IMR-90 (cell line): ENCODE measurements around the gene RPL19. TPM values are rescaled to one million over a fixed set of nuclear protein-coding genes. Genes with fewer than 3 reads are reported as not detected.

ENCODE experiments used
- ATAC-seq: fragments of 200-7000 bp; cut with Tn5 transposase; 2 replicates; pipeline ENCODE4 v1.9.1; 2020; ENCODE audit warnings: low read depth, mild to moderate bottlenecking, moderate library complexity
- BruUV-seq: library from RNA; stranded (reverse); fragments of 400-500 nt; replicated peaks from 2 replicates; lab custom pipeline; 2021; lab: Mats Ljungman, UMichigan
- CTCF ChIA-PET: fragments of 300-600 bp; formaldehyde crosslinking; extraction: SDS; loops from one replicate; lab custom pipeline; 2021; ENCODE audit warnings: antibody characterized with exemption; lab: Yijun Ruan, JAX
- POLR2A ChIA-PET: fragments of 300-600 bp; sonication (Branson Sonifier 250); formaldehyde crosslinking; loops from one replicate; lab custom pipeline; 2022; ENCODE audit warnings: antibody characterized with exemption; ENCODE audit not compliant: unreplicated experiment; lab: Charles Lee
- DNase-seq: peaks from one replicate; pipeline ENCODE4 v3.0.0; 2013
- H2AFZ ChIP-seq: replicated peaks from 2 replicates; pipeline ENCODE3; 2013; ENCODE audit warnings: low read length, mild to moderate bottlenecking; ENCODE audit not compliant: poor library complexity
- H2AK5ac ChIP-seq: 2 replicates; pipeline ENCODE4 v1.6.1; 2013; ENCODE audit warnings: low read depth, low read length, inconsistent platforms
- H2AK9ac ChIP-seq: replicated peaks from 2 replicates; pipeline ENCODE3; 2013; ENCODE audit warnings: mild to moderate bottlenecking, low read depth, low read length, moderate library complexity; ENCODE audit not compliant: poor library complexity
- H2BK120ac ChIP-seq: 2 replicates; pipeline ENCODE4 v1.6.1; 2013; ENCODE audit warnings: low read depth, low read length, inconsistent platforms
- H2BK15ac ChIP-seq: 3 replicates; pipeline ENCODE4 v1.6.1; 2013; ENCODE audit warnings: low read depth, low read length, inconsistent platforms
- H2BK20ac ChIP-seq: 2 replicates; pipeline ENCODE4 v1.6.1; 2013; ENCODE audit warnings: low read depth, mild to moderate bottlenecking, inconsistent platforms, low read length, moderate library complexity
- H2BK5ac ChIP-seq: 2 replicates; pipeline ENCODE4 v1.6.1; 2013; ENCODE audit warnings: mild to moderate bottlenecking, low read depth, low read length, inconsistent platforms; ENCODE audit not compliant: poor library complexity, severe bottlenecking
- H3K14ac ChIP-seq: replicated peaks from 2 replicates; pipeline ENCODE4 v1.6.1; 2013; ENCODE audit warnings: low read depth, low read length, inconsistent platforms
- H3K18ac ChIP-seq: 2 replicates; pipeline ENCODE4 v1.6.1; 2013; ENCODE audit warnings: low read depth, low read length, control low read depth
- H3K23ac ChIP-seq: 2 replicates; pipeline ENCODE4 v1.6.1; 2013; ENCODE audit warnings: low read depth, low read length, inconsistent platforms
- H3K27ac ChIP-seq: 2 replicates; pipeline ENCODE4 v1.5.1; 2013; ENCODE audit warnings: mild to moderate bottlenecking, control low read depth, low read length; ENCODE audit not compliant: insufficient read depth
- H3K27me3 ChIP-seq: 2 replicates; pipeline ENCODE4 v1.6.1; 2013; ENCODE audit warnings: low read length; ENCODE audit not compliant: control insufficient read depth, insufficient read depth
- H3K36me3 ChIP-seq: 2 replicates; pipeline ENCODE4 v1.6.1; 2013; ENCODE audit warnings: low read length, mixed read lengths; ENCODE audit not compliant: control insufficient read depth, insufficient read depth
- H3K4ac ChIP-seq: 2 replicates; pipeline ENCODE4 v1.6.1; 2013; ENCODE audit warnings: low read depth, low read length, inconsistent platforms
- H3K4me1 ChIP-seq: 2 replicates; pipeline ENCODE4 v1.6.1; 2013; ENCODE audit warnings: low read length, mixed read lengths; ENCODE audit not compliant: control insufficient read depth, insufficient read depth
- H3K4me2 ChIP-seq: 2 replicates; pipeline ENCODE4 v1.6.1; 2013; ENCODE audit warnings: low read depth, mild to moderate bottlenecking, control low read depth, low read length, moderate library complexity
- H3K4me3 ChIP-seq: 2 replicates; pipeline ENCODE4 v1.5.1; 2013; ENCODE audit warnings: low read depth, mild to moderate bottlenecking, control low read depth, low read length, moderate library complexity; ENCODE audit not compliant: insufficient read depth
- H3K56ac ChIP-seq: 2 replicates; pipeline ENCODE4 v1.6.1; 2013; ENCODE audit warnings: low read length, inconsistent platforms; ENCODE audit not compliant: insufficient read depth; ENCODE audit errors: extremely low read depth
- H3K79me1 ChIP-seq, 2 experiments: 2 replicates each; pipeline ENCODE4 v1.6.1; 2013; ENCODE audit warnings: low read length in 2 of 2, inconsistent platforms in 1 of 2, low read depth in 1 of 2
- H3K9ac ChIP-seq: 2 replicates; pipeline ENCODE4 v1.6.1; 2013; ENCODE audit warnings: low read depth, low read length, control low read depth
- H3K9me1 ChIP-seq: 2 replicates; pipeline ENCODE4 v1.6.1; 2013; ENCODE audit warnings: low read length, inconsistent platforms; ENCODE audit not compliant: insufficient read depth
- H3K9me3 ChIP-seq: 2 replicates; pipeline ENCODE4 v1.6.1; 2013; ENCODE audit warnings: low read length; ENCODE audit not compliant: control insufficient read depth, insufficient read depth
- H4K20me1 ChIP-seq: 2 replicates; pipeline ENCODE4 v1.6.1; 2013; ENCODE audit warnings: low read length, inconsistent platforms; ENCODE audit not compliant: insufficient read depth
- H4K5ac ChIP-seq: 2 replicates; pipeline ENCODE4 v1.6.1; 2013; ENCODE audit warnings: mild to moderate bottlenecking, low read depth, low read length, control low read depth
- H4K8ac ChIP-seq, 2 experiments: 2 replicates each; pipeline ENCODE4 v1.6.1; 2013; ENCODE audit warnings: low read depth in 2 of 2, low read length in 2 of 2, control low read depth in 1 of 2, inconsistent platforms in 1 of 2
- H4K91ac ChIP-seq: 2 replicates; pipeline ENCODE4 v1.6.1; 2013; ENCODE audit warnings: low read depth, low read length, inconsistent platforms; ENCODE audit not compliant: insufficient read depth
- BHLHE40 ChIP-seq: fragments of 150-350 bp; IDR thresholded peaks from 2 replicates; pipeline ENCODE4 v1.6.1; 2016; ENCODE audit warnings: mild to moderate bottlenecking, low read depth, low read length
- CEBPB ChIP-seq: IDR thresholded peaks from 2 replicates; pipeline ENCODE4 v1.6.1; 2012; ENCODE audit warnings: low read depth, low read length, improper control_type of control experiment
- CHD1 ChIP-seq: IDR thresholded peaks from 2 replicates; pipeline ENCODE4 v1.6.1; 2012; ENCODE audit warnings: low read depth, low read length, improper control_type of control experiment
- CTCF ChIP-seq: conservative IDR thresholded peaks from 2 replicates; pipeline ENCODE4 v1.5.1; 2012; ENCODE audit warnings: mild to moderate bottlenecking, low read depth, low read length, improper control_type of control experiment
- ELK1 ChIP-seq: fragments of 150-350 bp; IDR thresholded peaks from 2 replicates; pipeline ENCODE4 v1.6.1; 2016; ENCODE audit warnings: low read depth, mild to moderate bottlenecking, low read length, moderate library complexity, borderline replicate concordance
- FOS ChIP-seq: fragments of 150-350 bp; IDR thresholded peaks from 2 replicates; pipeline ENCODE4 v1.6.1; 2016; ENCODE audit warnings: low read depth, low read length
- MAFK ChIP-seq: IDR thresholded peaks from 2 replicates; pipeline ENCODE4 v1.6.1; 2012; ENCODE audit warnings: low read depth, low read length, improper control_type of control experiment
- MAZ ChIP-seq: IDR thresholded peaks from 2 replicates; pipeline ENCODE4 v1.6.1; 2012; ENCODE audit warnings: low read depth, mild to moderate bottlenecking, low read length, improper control_type of control experiment, moderate library complexity, borderline replicate concordance
- MXI1 ChIP-seq: IDR thresholded peaks from 2 replicates; pipeline ENCODE4 v1.6.1; 2012; ENCODE audit warnings: low read depth, mild to moderate bottlenecking, low read length, moderate library complexity, borderline replicate concordance
- NFE2L2 ChIP-seq: fragments of 150-350 bp; IDR thresholded peaks from 2 replicates; pipeline ENCODE4 v1.6.1; 2016; ENCODE audit warnings: low read depth, mild to moderate bottlenecking, low read length
- POLR2A ChIP-seq: IDR thresholded peaks from 2 replicates; pipeline ENCODE4 v1.6.1; 2012; ENCODE audit warnings: mild to moderate bottlenecking, low read depth, low read length
- RAD21 ChIP-seq: IDR thresholded peaks from 2 replicates; pipeline ENCODE4 v1.6.1; 2012; ENCODE audit warnings: low read length, improper control_type of control experiment
- RCOR1 ChIP-seq: IDR thresholded peaks from 2 replicates; pipeline ENCODE4 v1.6.1; 2012; ENCODE audit warnings: mild to moderate bottlenecking, low read length, improper control_type of control experiment; ENCODE audit not compliant: insufficient replicate concordance
- RFX5 ChIP-seq: IDR thresholded peaks from 2 replicates; pipeline ENCODE4 v1.8.0; 2012; ENCODE audit warnings: low read depth, mild to moderate bottlenecking, low read length, moderate library complexity
- SMC3 ChIP-seq: fragments of 150-350 bp; IDR thresholded peaks from 2 replicates; pipeline ENCODE4 v1.6.1; 2016; ENCODE audit warnings: low read depth, mild to moderate bottlenecking, antibody characterized with exemption, low read length, moderate library complexity
- USF2 ChIP-seq: fragments of 150-350 bp; IDR thresholded peaks from 2 replicates; pipeline ENCODE4 v1.6.1; 2017; ENCODE audit warnings: mild to moderate bottlenecking, antibody characterized with exemption, low read length, low read depth
- WGBS, 2 experiments: methylation state at CpG; one replicate each; pipeline versions ENCODE4 v1.1.5 to v1.1.7; 2013; ENCODE audit warnings: missing lambda C conversion rate in 2 of 2; ENCODE audit not compliant: insufficient read length in 1 of 2; ENCODE audit errors: extremely low coverage in 2 of 2; 5-methylcytosine and 5-hydroxymethylcytosine counted together
- dilution Hi-C: fragments of 300-500 bp; cut with HindIII; formaldehyde crosslinking; loops from one replicate; pipeline ENCODE4 v1.14.3; 2018; ENCODE audit warnings: low sequenced_read_pairs; ENCODE audit not compliant: unreplicated experiment
- in situ Hi-C: fragments of 300-500 bp; cut with MboI; formaldehyde crosslinking; loops from 3 replicates; pipeline ENCODE4 v1.14.3; 2019; ENCODE audit warnings: low sequenced_read_pairs, inconsistent platforms, mixed read lengths
- intact Hi-C: fragments of 100-400 bp; cut with micrococcal nuclease; formaldehyde crosslinking; loops from 2 replicates; pipeline ENCODE4 v1.10.0; 2022
- polyA plus RNA-seq, 3 experiments: library from polyadenylated mRNA; depleted of rRNA; stranded (reverse); fragments of >200 nt; gene quantifications; 2 replicates each; pipeline ENCODE4 v1.2.3, GENCODE V29; 2012; ENCODE audit warnings: low replicate concordance in 1 of 3
- total RNA-seq: library from RNA; depleted of rRNA; stranded (reverse); fragments of >200 nt; gene quantifications from 2 replicates; pipeline ENCODE4 v1.2.3, GENCODE V29; 2012

RPL19 gene
- total and polyA plus RNA-seq, 2 of the 4 experiments (the other 2 are of a cell fraction) = 2,101 to 2,466 TPM

GRCh38 chr17:39219647-39220154, 19.6 kb downstream of the RPL19 start:
- Histone ChIP-seq H2BK120ac (no peak overlapping the region), H2AK9ac (no peak overlapping the region), H3K4me1 (no peaks in the 10 kb centered on the region), H2BK20ac (no peak overlapping the region), H3K4me2 (no peak overlapping the region), H3K27me3 (peaks cover 73% of the 10 kb centered on the region), H4K5ac (no peak overlapping the region), H3K9ac (no peak overlapping the region), H3K18ac (no peak overlapping the region), H3K23ac (no peak overlapping the region), H3K14ac (no peak overlapping the region), H3K79me1 (no peaks in the 10 kb centered on the region), H3K27ac (no peak overlapping the region), H4K8ac (no peak overlapping the region), H3K9me1 (no peaks in the 10 kb centered on the region), H2BK5ac (no peak overlapping the region), H3K36me3 (no peaks in the 10 kb centered on the region), H3K4me3 (no peak overlapping the region), H3K4ac (no peak overlapping the region), H4K91ac (no peak overlapping the region), H3K56ac (no peak overlapping the region), H4K20me1 (no peaks in the 10 kb centered on the region), H2BK15ac (no peak overlapping the region), H2AFZ (no peak overlapping the region), H3K9me3 (no peaks in the 10 kb centered on the region), H2AK5ac (no peak overlapping the region)
- ChIA-PET CTCF (no interaction called here), POLR2A (no interaction called here)
- in situ Hi-C loops (no loop called here), dilution Hi-C loops (no loop called here), intact Hi-C loops (no loop called here)
- no TSS peak for BruUV-seq
- TF ChIP-seq BHLHE40 (no peak), MXI1 (no peak), CEBPB (no peak), MAFK (no peak), RAD21 (no peak), NFE2L2 (no peak), CTCF (no peak), FOS (no peak), SMC3 (no peak), ELK1 (no peak), RCOR1 (no peak), RFX5 (no peak), MAZ (no peak), USF2 (no peak), CHD1 (no peak), POLR2A (no peak)
- no peak for ATAC-seq
- 70% methylated on average over 2 of the region's 8 CpGs; no CpG with 5 or more reads in 1 of the 2 experiments for WGBS, 2 experiments
- DNase-seq = no peak
